ENCODE results near the gene AP3B1. TPM values are rescaled to one million over a fixed set of nuclear protein-coding genes. Genes with fewer than 3 reads are reported as not detected.

AP3B1 gene
- total RNA-seq, 1 experiment from 2014 or later: 41.8 TPM

GRCh38 chr5:78060421-78060820 is 234.1 kb downstream of the AP3B1 start:
- no peak for DNase-seq
- no peak overlapping the region for H2AK5ac ChIP-seq (ENCODE audit: insufficient read length, low read length)
- H4K91ac ChIP-seq (ENCODE audit: insufficient read length, low read depth, low read length): no peak overlapping the region
- H2BK15ac ChIP-seq (ENCODE audit: low read depth, low read length): no peak overlapping the region
- no peak overlapping the region for H3K27ac ChIP-seq (ENCODE audit: insufficient read length, low read depth, low read length)
- Mint-ChIP-seq H3K9me3 (no peaks in the 10 kb centered on the region), H3K27me3 (ENCODE audit: low read depth) (no peaks in the 10 kb centered on the region), H3K27ac (no peak overlapping the region), H3K36me3 (ENCODE audit: insufficient read depth in 1 of 3, low read depth in 3 of 3) (no peaks in the 10 kb centered on the region), H3K4me1 (peaks cover 7 to 8% of the 10 kb centered on the region in 2 experiments; a peak in 3 of 4 replicates), H3K4me3 (no peak overlapping the region)
- H3K9ac ChIP-seq (ENCODE audit: extremely low read depth, insufficient read length, low read length): no peak overlapping the region
- no peaks in the 10 kb centered on the region for H4K20me1 ChIP-seq (ENCODE audit: control insufficient read depth, insufficient read depth, insufficient read length)
- no peak for TF ChIP-seq CTCF (conservative IDR thresholded peaks at IDR 0.05)
- H3K23ac ChIP-seq (ENCODE audit: insufficient read length, low read depth, low read length): no peak overlapping the region
- H3K14ac ChIP-seq (ENCODE audit: insufficient read depth, low read length): no peak overlapping the region
- H2BK120ac ChIP-seq (ENCODE audit: low read depth, low read length, poor library complexity, severe bottlenecking): no peak overlapping the region
- H4K5ac ChIP-seq (ENCODE audit: insufficient read length, low read depth, low read length): no peak overlapping the region
- H3T11ph ChIP-seq (ENCODE audit: low read length): no peak overlapping the region
- no peaks in the 10 kb centered on the region for H3K27me3 ChIP-seq (ENCODE audit: insufficient read depth, low read length)
- H3K4me1 ChIP-seq (ENCODE audit: insufficient read depth, low read length): no peaks in the 10 kb centered on the region
- H3K4me2 ChIP-seq (ENCODE audit: insufficient read depth, insufficient read length, low read length): no peak overlapping the region
- H4K8ac ChIP-seq (replicated peaks; ENCODE audit: insufficient read length, low read depth, low read length): no peak overlapping the region
- no peak overlapping the region for H2AFZ ChIP-seq (ENCODE audit: low read length)
- no peaks in the 10 kb centered on the region for H3K23me2 ChIP-seq (ENCODE audit: insufficient read length, low read depth, low read length, poor library complexity, severe bottlenecking)
- no peaks in the 10 kb centered on the region for H3K79me1 ChIP-seq (ENCODE audit: insufficient read depth, low read depth, low read length, poor library complexity, severe bottlenecking)
- H3K9me3 ChIP-seq (ENCODE audit: control insufficient read depth, low read depth, low read length): no peaks in the 10 kb centered on the region
- no peak overlapping the region for H3K18ac ChIP-seq (ENCODE audit: insufficient read length, low read depth, low read length)
- no peak overlapping the region for H2BK12ac ChIP-seq (ENCODE audit: insufficient read length, low read depth, low read length)
- H3K56ac ChIP-seq (ENCODE audit: insufficient read length, low read depth, low read length): no peak overlapping the region
- no peak overlapping the region for H2BK20ac ChIP-seq (ENCODE audit: low read depth, low read length, poor library complexity, severe bottlenecking)
- no peaks in the 10 kb centered on the region; the same call in 1 of the 2 replicates for H3K79me2 ChIP-seq (ENCODE audit: insufficient read depth, low read length)
- H3K4ac ChIP-seq (ENCODE audit: low read depth, low read length): no peak overlapping the region
- no CpG with 5 or more reads among the region's 3 CpGs for WGBS (ENCODE audit: extremely low coverage, insufficient read length, low lambda C conversion rate)
- no peak overlapping the region for H2BK5ac ChIP-seq (ENCODE audit: insufficient read length, low read length)

All from H9 (cell line).